HCT116 (cell line): ENCODE measurements around the gene HOMER2.

Source experiments
- EGR1 ChIP-seq: IDR thresholded peaks from 2 replicates; pipeline ENCODE4 v1.6.1; 2012; ENCODE audit warnings: low read depth
- JUND ChIP-seq: IDR thresholded peaks from 2 replicates; pipeline ENCODE4 v1.6.1; 2012
- SIN3A ChIP-seq: IDR thresholded peaks from 2 replicates; pipeline ENCODE4 v1.6.1; 2012; ENCODE audit warnings: low read depth
- TF ChIP-seq, protein P1 (sequence below), 3 experiments: fragments of 200-600 bp in 1 of 3; sonication (generic) in 1 of 3; IDR thresholded peaks in 2 of 3; conservative IDR thresholded peaks in 1 of 3; 2 replicates each; pipeline ENCODE4 v1.5.1; 2012 to 2017; ENCODE audit warnings: low read depth in 2 of 3, low read length in 2 of 3, antibody characterized with exemption in 1 of 3, borderline replicate concordance in 1 of 3, control low read depth in 1 of 3, mild to moderate bottlenecking in 1 of 3, mixed read lengths in 1 of 3, mixed run types in 1 of 3, moderate library complexity in 1 of 3; ENCODE audit not compliant: insufficient read depth in 1 of 3
- TF ChIP-seq, protein P2 (sequence below): IDR thresholded peaks from 2 replicates; pipeline ENCODE4 v1.6.1; 2012

- TF ChIP-seq, protein P1, sequence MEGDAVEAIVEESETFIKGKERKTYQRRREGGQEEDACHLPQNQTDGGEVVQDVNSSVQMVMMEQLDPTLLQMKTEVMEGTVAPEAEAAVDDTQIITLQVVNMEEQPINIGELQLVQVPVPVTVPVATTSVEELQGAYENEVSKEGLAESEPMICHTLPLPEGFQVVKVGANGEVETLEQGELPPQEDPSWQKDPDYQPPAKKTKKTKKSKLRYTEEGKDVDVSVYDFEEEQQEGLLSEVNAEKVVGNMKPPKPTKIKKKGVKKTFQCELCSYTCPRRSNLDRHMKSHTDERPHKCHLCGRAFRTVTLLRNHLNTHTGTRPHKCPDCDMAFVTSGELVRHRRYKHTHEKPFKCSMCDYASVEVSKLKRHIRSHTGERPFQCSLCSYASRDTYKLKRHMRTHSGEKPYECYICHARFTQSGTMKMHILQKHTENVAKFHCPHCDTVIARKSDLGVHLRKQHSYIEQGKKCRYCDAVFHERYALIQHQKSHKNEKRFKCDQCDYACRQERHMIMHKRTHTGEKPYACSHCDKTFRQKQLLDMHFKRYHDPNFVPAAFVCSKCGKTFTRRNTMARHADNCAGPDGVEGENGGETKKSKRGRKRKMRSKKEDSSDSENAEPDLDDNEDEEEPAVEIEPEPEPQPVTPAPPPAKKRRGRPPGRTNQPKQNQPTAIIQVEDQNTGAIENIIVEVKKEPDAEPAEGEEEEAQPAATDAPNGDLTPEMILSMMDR (IDR thresholded peaks at IDR 0.05 in 2 of 3, conservative IDR thresholded peaks at IDR 0.05 in 1 of 3; ENCODE audit: borderline replicate concordance in 1 of 3, insufficient read depth in 1 of 3, low read depth in 2 of 3, low read length in 2 of 3), result no peak
- TF ChIP-seq EGR1 (no peak), SIN3A (no peak), JUND (no peak)
- TF ChIP-seq, protein P2, sequence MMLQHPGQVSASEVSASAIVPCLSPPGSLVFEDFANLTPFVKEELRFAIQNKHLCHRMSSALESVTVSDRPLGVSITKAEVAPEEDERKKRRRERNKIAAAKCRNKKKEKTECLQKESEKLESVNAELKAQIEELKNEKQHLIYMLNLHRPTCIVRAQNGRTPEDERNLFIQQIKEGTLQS, result no peak
These were observed 14.2 kb upstream of the HOMER2 start for GRCh38 chr15:82966671-82967071.
